HepG2 (cell line): Measurements from ENCODE around the gene UGT1A7. TPM values are rescaled to one million over a fixed set of nuclear protein-coding genes. Genes with fewer than 3 reads are reported as not detected.

ENCODE experiments used
- ATAC-seq: fragments of 200-7000 bp; cut with Tn5 transposase; 3 replicates; pipeline ENCODE4 v1.9.1; 2020; ENCODE audit warnings: mild to moderate bottlenecking, moderate library complexity
- BruUV-seq: library from RNA; stranded (reverse); fragments of 400-500 nt; replicated peaks from 2 replicates; lab custom pipeline; 2021; lab: Mats Ljungman, UMichigan
- CTCF ChIA-PET: fragments of 300-600 bp; formaldehyde crosslinking; extraction: SDS; loops from one replicate; lab custom pipeline; 2021; ENCODE audit warnings: low total read pairs, inconsistent platforms, low intra/inter-chr PET ratio; lab: Yijun Ruan, JAX
- POLR2A ChIA-PET: fragments of 350-600 bp; sonication (Branson Sonifier 250); formaldehyde crosslinking; loops from one replicate; lab custom pipeline; 2020; ENCODE audit warnings: antibody characterized with exemption, inconsistent platforms; lab: Yijun Ruan, JAX
- DNase-seq: peaks from one replicate; pipeline ENCODE4 v3.0.0-alpha.2; 2015; ENCODE audit warnings: low spot score
- FAIRE-seq: peaks from 3 replicates; lab custom pipeline; 2011; peaks lifted over from hg19 to GRCh38; lab: Jason Lieb, UNC
- H2AFZ ChIP-seq: one replicate; pipeline ENCODE4 v1.6.1; 2011; ENCODE audit warnings: low read length, inconsistent platforms
- H3K27ac ChIP-seq: fragments of 300-600 bp; 3 replicates; pipeline ENCODE4 v1.8.0; 2011; ENCODE audit warnings: mixed run types, mild to moderate bottlenecking, mixed read lengths, low read length, inconsistent platforms; ENCODE audit not compliant: insufficient read depth; ENCODE audit errors: extremely low read length
- H3K27me3 ChIP-seq, 2 experiments: fragments of 200-600 bp in 1 of 2; 2 replicates in 1 of 2; 3 replicates in 1 of 2; pipeline versions ENCODE4 v1.6.0 to v1.8.0; 2011; ENCODE audit warnings: low read length in 2 of 2, mild to moderate bottlenecking in 2 of 2, moderate library complexity in 2 of 2, inconsistent platforms in 1 of 2; ENCODE audit not compliant: insufficient read depth in 2 of 2, control insufficient read depth in 1 of 2
- H3K36me3 ChIP-seq, 2 experiments: fragments of 200-600 bp in 1 of 2; replicated peaks in 1 of 2; 2 replicates in 1 of 2; 3 replicates in 1 of 2; pipeline versions ENCODE4 v1.5.1 to v1.8.0; 2011; ENCODE audit warnings: low read length in 2 of 2, inconsistent platforms in 1 of 2; ENCODE audit not compliant: insufficient read depth in 2 of 2, control insufficient read depth in 1 of 2
- H3K4me1 ChIP-seq: 2 replicates; pipeline ENCODE4 v1.5.1; 2012; ENCODE audit warnings: low read length, inconsistent platforms; ENCODE audit not compliant: insufficient read depth
- H3K4me2 ChIP-seq: 2 replicates; pipeline ENCODE4 v1.6.0; 2011; ENCODE audit warnings: low read depth, low read length, inconsistent platforms
- H3K4me3 ChIP-seq, 3 experiments: fragments of 200-600 bp in 1 of 3; sonication (generic), shearing (Covaris generic) in 1 of 3; replicated peaks in 1 of 3; 2 replicates each; pipeline ENCODE4 v1.5.1; 2011 to 2016; ENCODE audit warnings: low read length in 3 of 3, inconsistent platforms in 2 of 3, low read depth in 2 of 3, mild to moderate bottlenecking in 2 of 3, control low read depth in 1 of 3, mixed read lengths in 1 of 3; ENCODE audit not compliant: insufficient read depth in 1 of 3
- H3K79me2 ChIP-seq: one replicate; pipeline ENCODE4 v1.6.1; 2011; ENCODE audit warnings: low read length, inconsistent platforms; ENCODE audit not compliant: insufficient read depth
- H3K9ac ChIP-seq: 2 replicates; pipeline ENCODE4 v1.6.0; 2011; ENCODE audit warnings: mild to moderate bottlenecking, low read depth, low read length, inconsistent platforms; ENCODE audit not compliant: insufficient read depth
- H3K9me3 ChIP-seq: 2 replicates; pipeline ENCODE4 v1.5.1; 2012; ENCODE audit warnings: mild to moderate bottlenecking, low read length
- H4K20me1 ChIP-seq: 2 replicates; pipeline ENCODE4 v1.6.0; 2011; ENCODE audit warnings: inconsistent platforms, mild to moderate bottlenecking, low read length, moderate library complexity; ENCODE audit not compliant: insufficient read depth
- HOXA9 ChIP-seq: sonication (generic); formaldehyde crosslinking; IDR thresholded peaks from 2 replicates; pipeline ENCODE4 v1.8.1; 2022; ENCODE audit warnings: missing genetic modification reagents, mild to moderate bottlenecking, moderate library complexity, borderline replicate concordance
- RCOR2 ChIP-seq: IDR thresholded peaks from 2 replicates; pipeline ENCODE4 v1.6.1; 2016; ENCODE audit warnings: missing biosample characterization, missing genetic modification reagents
- ZNF180 ChIP-seq: sonication (generic); formaldehyde crosslinking; IDR thresholded peaks from 2 replicates; pipeline ENCODE4 v1.4.0; 2020; ENCODE audit warnings: low read depth, missing genetic modification reagents, borderline replicate concordance
- ZNF274 ChIP-seq: sonication (generic); formaldehyde crosslinking; IDR thresholded peaks from 2 replicates; pipeline ENCODE4 v1.5.1; 2020; ENCODE audit warnings: mild to moderate bottlenecking, missing genetic modification reagents
- ZNF282 ChIP-seq: fragments of 450-650 bp; IDR thresholded peaks from 2 replicates; pipeline ENCODE4 v1.6.1; 2018; ENCODE audit not compliant: partially characterized antibody
- WGBS: methylation state at CpG from one replicate; pipeline ENCODE4 v1.1.6; 2017; ENCODE audit warnings: low lambda C conversion rate; 5-methylcytosine and 5-hydroxymethylcytosine counted together
- in situ Hi-C: cut with HindIII; loops from 2 replicates; pipeline ENCODE4 v1.10.0; 2017; ENCODE audit warnings: low pct_unique_long_range_greater_than_20kb; ENCODE audit not compliant: extremely low pct_ligation_motif_present
- intact Hi-C: fragments of 100-400 bp; cut with micrococcal nuclease; formaldehyde crosslinking; loops from one replicate; pipeline ENCODE4 v1.10.0; 2022; ENCODE audit not compliant: unreplicated experiment
- polyA plus RNA-seq, 8 experiments: library from polyadenylated mRNA; depleted of rRNA in 3 of 8; stranded (reverse) in 7 of 8; unstranded in 1 of 8; fragments of >200 nt; fragmentation: Illumina TruSeq in 4 of 8; extraction: Trizol in 4 of 8; gene quantifications; 2 replicates each; pipeline versions ENCODE4 v1.2.1 to v1.2.3, GENCODE V29; 2011 to 2016; ENCODE audit warnings: low read depth in 4 of 8, missing spikeins in 1 of 8, mixed read lengths in 1 of 8; ENCODE audit not compliant: insufficient read depth in 1 of 8
- total RNA-seq, 5 experiments: library from RNA; depleted of rRNA; stranded (reverse); fragments of >200 nt; fragmentation: Illumina TruSeq; extraction: Trizol; gene quantifications; 2 replicates each; pipeline ENCODE4 v1.2.3, GENCODE V29; 2016; ENCODE audit warnings: low read depth in 1 of 5
- TF ChIP-seq, protein P1 (sequence below), 2 experiments: IDR thresholded peaks; 2 replicates each; pipeline ENCODE4 v1.6.1; 2011 to 2012; ENCODE audit warnings: low read length in 2 of 2, borderline replicate concordance in 1 of 2, low read depth in 1 of 2, mild to moderate bottlenecking in 1 of 2, moderate library complexity in 1 of 2
- TF ChIP-seq, protein P2 (sequence below): sonication (generic); formaldehyde crosslinking; IDR thresholded peaks from 2 replicates; pipeline ENCODE4 v1.4.0; 2020; ENCODE audit warnings: mild to moderate bottlenecking, missing genetic modification reagents

Gene UGT1A7
- total and polyA plus RNA-seq, 2 of the 13 experiments (the other 11 are each of a cell fraction or from before 2014, with no cell fraction given) = not detected

DNA sequence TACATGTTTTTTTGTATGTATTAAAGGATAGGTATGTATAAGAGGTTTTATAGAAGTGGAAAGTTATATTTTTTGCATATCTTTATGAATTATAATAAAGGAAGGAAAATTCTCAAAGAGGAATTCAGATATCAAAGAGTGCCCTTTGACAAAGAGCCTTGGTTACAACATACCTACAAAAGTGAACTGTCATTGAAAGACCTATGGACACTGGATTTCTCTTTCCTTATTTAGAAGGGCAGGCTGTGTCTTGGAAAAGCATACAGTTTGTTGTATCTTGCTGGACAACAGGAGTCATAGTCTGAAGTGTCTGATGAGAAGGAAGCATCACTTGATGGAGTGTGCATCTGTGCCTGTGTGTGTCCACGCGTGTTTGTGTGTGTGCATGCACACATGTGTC is 30.3 kb upstream of the UGT1A7 start:
- no peak overlapping the region for H3K4me2 ChIP-seq
- in situ Hi-C loops = no loop called here
- no peaks in the 10 kb centered on the region; a peak in 1 of 5 replicates for H3K27me3 ChIP-seq
- no peak for DNase-seq
- intact Hi-C loops = no loop called here
- no peak overlapping the region for H3K27ac ChIP-seq
- CTCF ChIA-PET = no interaction called here
- POLR2A ChIA-PET = no interaction called here
- no peak for ATAC-seq
- no peak for FAIRE-seq
- TF ChIP-seq ZNF274 = no peak
- TF ChIP-seq HOXA9 = no peak
- TF ChIP-seq, protein P1, sequence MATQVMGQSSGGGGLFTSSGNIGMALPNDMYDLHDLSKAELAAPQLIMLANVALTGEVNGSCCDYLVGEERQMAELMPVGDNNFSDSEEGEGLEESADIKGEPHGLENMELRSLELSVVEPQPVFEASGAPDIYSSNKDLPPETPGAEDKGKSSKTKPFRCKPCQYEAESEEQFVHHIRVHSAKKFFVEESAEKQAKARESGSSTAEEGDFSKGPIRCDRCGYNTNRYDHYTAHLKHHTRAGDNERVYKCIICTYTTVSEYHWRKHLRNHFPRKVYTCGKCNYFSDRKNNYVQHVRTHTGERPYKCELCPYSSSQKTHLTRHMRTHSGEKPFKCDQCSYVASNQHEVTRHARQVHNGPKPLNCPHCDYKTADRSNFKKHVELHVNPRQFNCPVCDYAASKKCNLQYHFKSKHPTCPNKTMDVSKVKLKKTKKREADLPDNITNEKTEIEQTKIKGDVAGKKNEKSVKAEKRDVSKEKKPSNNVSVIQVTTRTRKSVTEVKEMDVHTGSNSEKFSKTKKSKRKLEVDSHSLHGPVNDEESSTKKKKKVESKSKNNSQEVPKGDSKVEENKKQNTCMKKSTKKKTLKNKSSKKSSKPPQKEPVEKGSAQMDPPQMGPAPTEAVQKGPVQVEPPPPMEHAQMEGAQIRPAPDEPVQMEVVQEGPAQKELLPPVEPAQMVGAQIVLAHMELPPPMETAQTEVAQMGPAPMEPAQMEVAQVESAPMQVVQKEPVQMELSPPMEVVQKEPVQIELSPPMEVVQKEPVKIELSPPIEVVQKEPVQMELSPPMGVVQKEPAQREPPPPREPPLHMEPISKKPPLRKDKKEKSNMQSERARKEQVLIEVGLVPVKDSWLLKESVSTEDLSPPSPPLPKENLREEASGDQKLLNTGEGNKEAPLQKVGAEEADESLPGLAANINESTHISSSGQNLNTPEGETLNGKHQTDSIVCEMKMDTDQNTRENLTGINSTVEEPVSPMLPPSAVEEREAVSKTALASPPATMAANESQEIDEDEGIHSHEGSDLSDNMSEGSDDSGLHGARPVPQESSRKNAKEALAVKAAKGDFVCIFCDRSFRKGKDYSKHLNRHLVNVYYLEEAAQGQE (IDR thresholded peaks at IDR 0.05; ENCODE audit: borderline replicate concordance in 1 of 2, low read depth in 1 of 2, low read length in 2 of 2) = no peak
- TF ChIP-seq, all 625 proteins: peak for 0
- H3K4me3 ChIP-seq = no peak overlapping the region
- peaks cover 7% of the 10 kb centered on the region for H3K9me3 ChIP-seq
- H2AFZ ChIP-seq = no peak overlapping the region
- no peaks in the 10 kb centered on the region for H3K4me1 ChIP-seq
- no peaks in the 10 kb centered on the region for H3K36me3 ChIP-seq
- no peaks in the 10 kb centered on the region for H3K79me2 ChIP-seq
- no TSS peak for BruUV-seq
- WGBS = 95% methylated on average over 2 of the region's 2 CpGs
- no peak overlapping the region for H3K9ac ChIP-seq
- no peaks in the 10 kb centered on the region for H4K20me1 ChIP-seq

DNA sequence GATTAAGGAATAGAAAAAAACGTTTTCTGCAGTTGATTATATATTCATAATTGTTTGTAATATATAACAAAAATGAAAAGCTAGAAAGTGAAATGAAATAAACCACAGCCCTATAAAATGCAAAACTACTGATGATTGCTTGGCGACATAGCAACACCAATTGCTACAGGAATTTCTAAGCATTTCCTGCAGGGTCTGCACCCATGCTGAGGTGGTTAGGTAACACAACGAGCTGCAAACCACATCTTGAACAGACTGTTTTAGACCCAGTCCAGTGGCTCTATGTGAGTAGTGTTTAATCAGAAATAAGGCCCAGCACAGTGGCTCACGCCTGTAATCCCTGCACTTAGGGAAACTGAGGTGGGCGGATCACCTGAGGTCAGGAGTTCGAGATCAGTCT is 27.2 kb upstream of the UGT1A7 start:
- Histone ChIP-seq H3K27ac (no peak overlapping the region), H3K4me2 (no peak overlapping the region), H3K9ac (no peak overlapping the region), H4K20me1 (no peaks in the 10 kb centered on the region), H3K79me2 (no peaks in the 10 kb centered on the region), H3K9me3 (no peaks in the 10 kb centered on the region), H3K4me3 (no peak overlapping the region), H2AFZ (no peak overlapping the region), H3K4me1 (no peaks in the 10 kb centered on the region), H3K27me3 (no peaks in the 10 kb centered on the region), H3K36me3 (no peaks in the 10 kb centered on the region)
- in situ Hi-C loops (no loop called here), intact Hi-C loops (no loop called here)
- ChIA-PET CTCF (no interaction called here), POLR2A (no interaction called here)
- DNase-seq = no peak
- no peak for ATAC-seq
- BruUV-seq = no TSS peak
- FAIRE-seq = no peak
- WGBS = 47% methylated on average over 6 of the region's 6 CpGs
- no peak for TF ChIP-seq ZNF282
- TF ChIP-seq RCOR2 = no peak
- no peak for TF ChIP-seq ZNF180 (CRISPR knock-in tag)
- TF ChIP-seq, protein P2, sequence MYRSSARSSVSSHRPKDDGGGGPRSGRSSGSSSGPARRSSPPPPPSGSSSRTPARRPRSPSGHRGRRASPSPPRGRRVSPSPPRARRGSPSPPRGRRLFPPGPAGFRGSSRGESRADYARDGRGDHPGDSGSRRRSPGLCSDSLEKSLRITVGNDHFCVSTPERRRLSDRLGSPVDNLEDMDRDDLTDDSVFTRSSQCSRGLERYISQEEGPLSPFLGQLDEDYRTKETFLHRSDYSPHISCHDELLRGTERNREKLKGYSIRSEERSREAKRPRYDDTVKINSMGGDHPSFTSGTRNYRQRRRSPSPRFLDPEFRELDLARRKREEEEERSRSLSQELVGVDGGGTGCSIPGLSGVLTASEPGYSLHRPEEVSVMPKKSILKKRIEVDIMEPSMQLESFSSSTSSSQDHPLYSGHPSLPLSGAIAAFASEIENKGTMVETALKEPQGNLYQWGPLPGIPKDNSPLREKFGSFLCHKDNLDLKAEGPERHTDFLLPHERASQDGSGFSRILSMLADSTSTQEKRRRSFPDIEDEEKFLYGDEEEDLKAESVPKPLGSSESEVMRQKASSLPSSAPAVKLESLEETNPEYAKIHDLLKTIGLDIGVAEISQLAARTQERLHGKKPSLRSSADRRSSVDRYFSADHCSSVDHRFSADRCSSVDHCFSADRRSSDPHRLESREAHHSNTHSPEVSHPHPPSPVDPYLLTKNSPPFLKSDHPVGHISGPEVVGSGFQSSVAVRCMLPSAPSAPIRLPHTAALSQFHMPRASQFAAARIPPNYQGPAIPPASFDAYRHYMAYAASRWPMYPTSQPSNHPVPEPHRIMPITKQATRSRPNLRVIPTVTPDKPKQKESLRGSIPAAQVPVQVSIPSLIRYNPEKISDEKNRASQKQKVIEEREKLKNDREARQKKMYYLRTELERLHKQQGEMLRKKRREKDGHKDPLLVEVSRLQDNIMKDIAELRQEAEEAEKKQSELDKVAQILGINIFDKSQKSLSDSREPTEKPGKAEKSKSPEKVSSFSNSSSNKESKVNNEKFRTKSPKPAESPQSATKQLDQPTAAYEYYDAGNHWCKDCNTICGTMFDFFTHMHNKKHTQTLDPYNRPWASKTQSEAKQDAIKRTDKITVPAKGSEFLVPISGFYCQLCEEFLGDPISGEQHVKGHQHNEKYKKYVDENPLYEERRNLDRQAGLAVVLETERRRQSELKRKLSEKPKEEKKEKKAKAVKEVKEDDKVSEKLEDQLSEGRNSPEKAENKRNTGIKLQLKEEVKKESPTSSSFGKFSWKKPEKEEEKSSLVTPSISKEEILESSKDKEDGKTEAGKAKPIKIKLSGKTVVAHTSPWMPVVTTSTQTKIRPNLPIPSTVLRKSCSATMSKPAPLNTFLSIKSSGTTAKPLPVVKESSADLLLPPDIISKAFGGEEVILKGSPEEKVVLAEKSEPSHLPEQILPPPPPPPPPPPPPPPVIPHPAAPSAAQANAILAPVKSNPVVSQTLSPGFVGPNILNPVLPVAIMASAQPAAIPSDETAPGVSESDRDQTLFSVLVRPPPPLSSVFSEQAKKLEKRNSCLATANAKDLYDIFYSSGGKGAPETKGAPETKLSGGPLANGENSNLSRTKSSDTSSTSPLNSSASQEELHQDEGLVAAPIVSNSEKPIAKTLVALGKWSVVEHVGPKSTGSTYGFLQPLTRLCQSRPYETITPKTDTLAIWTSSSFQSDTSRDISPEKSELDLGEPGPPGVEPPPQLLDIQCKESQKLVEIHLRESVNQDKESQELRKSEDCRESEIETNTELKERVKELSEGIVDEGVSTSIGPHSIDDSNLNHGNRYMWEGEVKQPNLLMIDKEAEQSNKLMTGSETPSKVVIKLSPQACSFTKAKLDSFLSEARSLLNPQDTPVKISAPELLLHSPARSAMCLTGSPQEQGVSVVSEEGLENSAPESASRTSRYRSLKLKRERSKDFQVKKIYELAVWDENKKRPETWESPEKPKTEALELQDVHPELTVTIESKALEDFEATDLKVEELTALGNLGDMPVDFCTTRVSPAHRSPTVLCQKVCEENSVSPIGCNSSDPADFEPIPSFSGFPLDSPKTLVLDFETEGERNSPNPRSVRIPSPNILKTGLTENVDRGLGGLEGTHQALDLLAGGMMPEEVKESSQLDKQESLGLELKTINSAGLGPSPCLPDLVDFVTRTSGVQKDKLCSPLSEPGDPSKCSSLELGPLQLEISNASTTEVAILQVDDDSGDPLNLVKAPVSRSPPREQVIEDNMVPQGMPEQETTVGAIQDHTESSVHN (CRISPR knock-in tag) = no peak
